HEK293 (cell line): Measurements from ENCODE around the gene ZC3H8.

Experiments
- ATF2 ChIP-seq: fragments of 450-650 bp; formaldehyde crosslinking; IDR thresholded peaks from 2 replicates; pipeline ENCODE4 v1.5.1; 2016; ENCODE audit warnings: missing biosample characterization, missing genetic modification characterization, low read depth
- CTCF ChIP-seq: fragments of 450-650 bp; formaldehyde crosslinking; IDR thresholded peaks from 2 replicates; pipeline ENCODE4 v1.5.1; 2016; ENCODE audit warnings: missing biosample characterization, missing genetic modification characterization
- GFI1B ChIP-seq: fragments of 450-650 bp; formaldehyde crosslinking; IDR thresholded peaks from 2 replicates; pipeline ENCODE4 v1.5.1; 2016; ENCODE audit warnings: missing biosample characterization, missing genetic modification characterization
- INSM2 ChIP-seq: fragments of 450-650 bp; formaldehyde crosslinking; IDR thresholded peaks from 2 replicates; pipeline ENCODE4 v1.5.1; 2016; ENCODE audit warnings: missing biosample characterization, missing genetic modification characterization
- KLF7 ChIP-seq: fragments of 450-650 bp; formaldehyde crosslinking; IDR thresholded peaks from 2 replicates; pipeline ENCODE4 v1.5.1; 2016; ENCODE audit warnings: missing biosample characterization, missing genetic modification characterization, borderline replicate concordance
- KLF9 ChIP-seq: fragments of 450-650 bp; formaldehyde crosslinking; IDR thresholded peaks from 2 replicates; pipeline ENCODE4 v1.5.1; 2016; ENCODE audit warnings: missing biosample characterization, missing genetic modification characterization, low read depth
- PBX3 ChIP-seq: sonication (generic); formaldehyde crosslinking; IDR thresholded peaks from 2 replicates; pipeline ENCODE4 v1.8.1; 2022; ENCODE audit warnings: mild to moderate bottlenecking, moderate library complexity, missing genetic modification reagents
- SALL2 ChIP-seq: fragments of 450-650 bp; formaldehyde crosslinking; IDR thresholded peaks from 2 replicates; pipeline ENCODE4 v1.5.0; 2017; ENCODE audit warnings: missing biosample characterization, mild to moderate bottlenecking, missing genetic modification characterization, borderline replicate concordance
- SP3 ChIP-seq: fragments of 450-650 bp; formaldehyde crosslinking; IDR thresholded peaks from 2 replicates; pipeline ENCODE4 v1.5.1; 2016; ENCODE audit warnings: missing biosample characterization, missing genetic modification characterization
- ZBTB11 ChIP-seq: fragments of 450-650 bp; formaldehyde crosslinking; conservative IDR thresholded peaks from 2 replicates; pipeline ENCODE4 v1.5.1; 2016; ENCODE audit warnings: low read depth, missing biosample characterization, missing genetic modification characterization
- ZBTB8A ChIP-seq: fragments of 450-650 bp; formaldehyde crosslinking; IDR thresholded peaks from 2 replicates; pipeline ENCODE4 v1.5.1; 2016; ENCODE audit warnings: missing biosample characterization, missing genetic modification characterization
- ZFP69B ChIP-seq: fragments of 450-650 bp; formaldehyde crosslinking; IDR thresholded peaks from 2 replicates; pipeline ENCODE4 v1.5.1; 2016; ENCODE audit warnings: missing biosample characterization, missing genetic modification characterization
- ZNF121 ChIP-seq: fragments of 450-650 bp; formaldehyde crosslinking; IDR thresholded peaks from 2 replicates; pipeline ENCODE4 v1.5.1; 2016; ENCODE audit warnings: missing biosample characterization, missing genetic modification characterization
- ZNF133 ChIP-seq: fragments of 450-650 bp; formaldehyde crosslinking; IDR thresholded peaks from 2 replicates; pipeline ENCODE4 v1.5.1; 2016; ENCODE audit warnings: missing biosample characterization, missing genetic modification characterization
- ZNF184 ChIP-seq: fragments of 450-650 bp; IDR thresholded peaks from 2 replicates; pipeline ENCODE4 v1.5.1; 2018; ENCODE audit warnings: missing biosample characterization, mild to moderate bottlenecking, missing genetic modification characterization
- ZNF280C ChIP-seq: fragments of 450-650 bp; formaldehyde crosslinking; IDR thresholded peaks from 2 replicates; pipeline ENCODE4 v1.5.1; 2016; ENCODE audit warnings: missing biosample characterization, missing genetic modification characterization
- ZNF335 ChIP-seq: fragments of 450-650 bp; formaldehyde crosslinking; conservative IDR thresholded peaks from 2 replicates; pipeline ENCODE4 v1.5.1; 2016; ENCODE audit warnings: missing biosample characterization, missing genetic modification characterization
- ZNF624 ChIP-seq: fragments of 450-650 bp; formaldehyde crosslinking; IDR thresholded peaks from 2 replicates; pipeline ENCODE4 v1.5.1; 2017; ENCODE audit warnings: missing biosample characterization, missing genetic modification characterization
- ZNF639 ChIP-seq: fragments of 450-650 bp; formaldehyde crosslinking; IDR thresholded peaks from 2 replicates; pipeline ENCODE4 v1.5.1; 2016; ENCODE audit warnings: missing biosample characterization, missing genetic modification characterization
- ZNF692 ChIP-seq: fragments of 450-650 bp; formaldehyde crosslinking; IDR thresholded peaks from 2 replicates; pipeline ENCODE4 v1.5.1; 2016; ENCODE audit warnings: missing biosample characterization, missing genetic modification characterization
- ZSCAN23 ChIP-seq: fragments of 450-650 bp; formaldehyde crosslinking; IDR thresholded peaks from 2 replicates; pipeline ENCODE4 v1.5.1; 2016; ENCODE audit warnings: missing biosample characterization, missing genetic modification characterization
- ZSCAN4 ChIP-seq: fragments of 450-650 bp; formaldehyde crosslinking; IDR thresholded peaks from 2 replicates; pipeline ENCODE4 v1.5.1; 2017; ENCODE audit warnings: missing biosample characterization, missing genetic modification characterization

Gene ZC3H8

GRCh38 chr2:112275311-112275886 is 20.6 kb upstream of the ZC3H8 start, which contains the start of gene ZC3H6 (continued):
- TF ChIP-seq ZSCAN23 (tag by site-specific recombination) = peak; percentile 82; the same call in 1 of the 2 replicates
- peak; percentile 70 for TF ChIP-seq ZFP69B
- TF ChIP-seq ZNF335 (tag by site-specific recombination) = peak; percentile 63
- TF ChIP-seq PBX3 (CRISPR knock-in tag) = peak; percentile 98
- peak; percentile 78 for TF ChIP-seq INSM2 (tag by site-specific recombination)
- TF ChIP-seq ZSCAN4 (tag by site-specific recombination) = peak; percentile 47
- TF ChIP-seq ZNF184 (tag by site-specific recombination) = no peak
- TF ChIP-seq SALL2 (tag by site-specific recombination) = 0 out of 2 replicates have a peak, but pooled peaks have one; percentile 46
- no peak for TF ChIP-seq ZNF133 (tag by site-specific recombination)
- no peak for TF ChIP-seq ZNF624 (tag by site-specific recombination)
- 0 out of 2 replicates have a peak, but pooled peaks have one; percentile 55 for TF ChIP-seq KLF9 (tag by site-specific recombination)
- TF ChIP-seq CTCF = peak; percentile 83
- TF ChIP-seq ZBTB8A (tag by site-specific recombination) = peak; percentile 94
- no peak for TF ChIP-seq ATF2 (tag by site-specific recombination)
- TF ChIP-seq ZBTB11 (tag by site-specific recombination) = 0 out of 2 replicates have a peak, but pooled peaks have one; percentile 48
- no peak for TF ChIP-seq ZNF121 (tag by site-specific recombination)
- no peak for TF ChIP-seq ZNF280C
- peak; percentile 67; the same call in 1 of the 2 replicates for TF ChIP-seq KLF7 (tag by site-specific recombination)
- peak; percentile 91 for TF ChIP-seq SP3 (tag by site-specific recombination)
- 0 out of 2 replicates have a peak, but pooled peaks have one; percentile 35 for TF ChIP-seq GFI1B (tag by site-specific recombination)
- TF ChIP-seq ZNF639 = peak; percentile 97
- peak; percentile 90 for TF ChIP-seq ZNF692
